ENCODE data around the gene SH2D3C.

Gene SH2D3C

GRCh38 chr9:127790094-127790855 lies 11.8 kb upstream of the SH2D3C start (continued):
- TF ChIP-seq PATZ1 (CRISPR knock-in tag; IDR thresholded peaks at IDR 0.05; ENCODE audit: borderline replicate concordance) (no peak), ISL1 (CRISPR knock-in tag; IDR thresholded peaks at IDR 0.05) (no peak), ZC3H10 (CRISPR knock-in tag; IDR thresholded peaks at IDR 0.05) (no peak), GLIS3 (CRISPR knock-in tag; IDR thresholded peaks at IDR 0.05) (no peak), ZFP3 (CRISPR knock-in tag; IDR thresholded peaks at IDR 0.05) (no peak)

GRCh38 chr9:127789179-127789578 lies 10.7 kb upstream of the SH2D3C start:
- no peak for ATAC-seq
- TF ChIP-seq POU6F1 (CRISPR knock-in tag; IDR thresholded peaks at IDR 0.05; ENCODE audit: borderline replicate concordance, low read depth) (no peak), ISL1 (CRISPR knock-in tag; IDR thresholded peaks at IDR 0.05) (no peak), PATZ1 (CRISPR knock-in tag; IDR thresholded peaks at IDR 0.05; ENCODE audit: borderline replicate concordance) (no peak), ZC3H10 (CRISPR knock-in tag; IDR thresholded peaks at IDR 0.05) (no peak), CSRNP3 (CRISPR knock-in tag; IDR thresholded peaks at IDR 0.05) (no peak), ZFP3 (CRISPR knock-in tag; IDR thresholded peaks at IDR 0.05) (no peak), ESRRG (CRISPR knock-in tag; IDR thresholded peaks at IDR 0.05) (no peak), TCF4 (CRISPR knock-in tag; IDR thresholded peaks at IDR 0.05; ENCODE audit: borderline replicate concordance) (no peak), ZNF70 (CRISPR knock-in tag; IDR thresholded peaks at IDR 0.05) (no peak), SNAI2 (CRISPR knock-in tag; IDR thresholded peaks at IDR 0.05) (no peak), TSHZ2 (CRISPR knock-in tag; IDR thresholded peaks at IDR 0.05) (no peak), RARB (CRISPR knock-in tag; IDR thresholded peaks at IDR 0.05) (no peak), ZNF8 (CRISPR knock-in tag; IDR thresholded peaks at IDR 0.05) (no peak), GLIS3 (CRISPR knock-in tag; IDR thresholded peaks at IDR 0.05) (no peak), ZNF565 (CRISPR knock-in tag; conservative IDR thresholded peaks at IDR 0.05; ENCODE audit: low read depth) (no peak), OSR1 (CRISPR knock-in tag; IDR thresholded peaks at IDR 0.05) (no peak)

- TF ChIP-seq TOX (CRISPR knock-in tag; IDR thresholded peaks at IDR 0.05; ENCODE audit: borderline replicate concordance) = no peak
- no peak for TF ChIP-seq ZNF8 (CRISPR knock-in tag; IDR thresholded peaks at IDR 0.05)
- TF ChIP-seq POU6F1 (CRISPR knock-in tag; IDR thresholded peaks at IDR 0.05; ENCODE audit: borderline replicate concordance, low read depth) = no peak
- no peak for TF ChIP-seq CREB5 (CRISPR knock-in tag; IDR thresholded peaks at IDR 0.05; ENCODE audit: low read depth)
- TF ChIP-seq ZNF565 (CRISPR knock-in tag; conservative IDR thresholded peaks at IDR 0.05; ENCODE audit: low read depth) = no peak
- no peak for TF ChIP-seq TCF4 (CRISPR knock-in tag; IDR thresholded peaks at IDR 0.05; ENCODE audit: borderline replicate concordance)
- TF ChIP-seq ZFP30 (CRISPR knock-in tag; IDR thresholded peaks at IDR 0.05) = no peak
- no peak for TF ChIP-seq ZC3H10 (CRISPR knock-in tag; IDR thresholded peaks at IDR 0.05)
- ATAC-seq = no peak
These were observed 10.0 kb upstream of the SH2D3C start for GRCh38 chr9:127788337-127789011.
